Stimulated activated naive CD4-positive, alpha-beta T cell (primary cell): ENCODE data around the gene POLR2A.

Experiments
- DNase-seq, 6 experiments: peaks; one replicate each; lab custom pipeline; 2025; lab: John Stamatoyannopoulos, UW

The POLR2A gene

DNA sequence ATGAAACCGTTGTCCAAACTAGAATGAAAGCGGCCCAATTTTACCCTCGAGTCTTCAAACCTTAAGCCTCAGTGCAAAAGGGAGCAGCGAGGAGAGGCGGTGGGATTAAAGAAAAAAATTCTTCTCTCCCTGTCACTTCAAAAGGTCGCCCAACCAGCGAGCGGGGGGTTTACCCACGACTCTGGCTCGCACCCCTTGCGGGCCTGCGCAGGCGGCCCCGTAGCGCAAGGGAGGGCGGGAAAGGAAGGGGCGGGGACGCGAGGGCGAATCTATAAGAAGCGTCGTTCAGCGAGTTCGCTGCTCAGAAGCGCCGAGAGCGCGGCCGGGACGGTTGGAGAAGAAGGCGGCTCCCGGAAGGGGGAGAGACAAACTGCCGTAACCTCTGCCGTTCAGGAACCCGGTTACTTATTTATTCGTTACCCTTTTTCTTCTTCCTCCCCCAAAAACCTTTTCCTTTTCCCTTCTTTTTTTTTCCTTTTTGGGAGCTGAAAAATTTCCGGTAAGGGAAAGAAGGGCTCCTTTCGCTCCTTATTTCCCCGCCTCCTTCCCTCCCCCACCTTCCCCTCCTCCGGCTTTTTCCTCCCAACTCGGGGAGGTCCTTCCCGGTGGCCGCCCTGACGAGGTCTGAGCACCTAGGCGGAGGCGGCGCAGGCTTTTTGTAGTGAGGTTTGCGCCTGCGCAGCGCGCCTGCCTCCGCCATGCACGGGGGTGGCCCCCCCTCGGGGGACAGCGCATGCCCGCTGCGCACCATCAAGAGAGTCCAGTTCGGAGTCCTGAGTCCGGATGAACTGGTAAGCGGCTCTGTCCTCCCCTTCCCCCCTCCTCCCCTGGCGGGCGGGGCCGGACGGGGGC is at the start of gene POLR2A:
Gene POLR2A (plus strand): TSS at position 300 of the 852 bp plus-strand sequence.
- peak; percentile 96 to 100 (median 98) for DNase-seq

DNA sequence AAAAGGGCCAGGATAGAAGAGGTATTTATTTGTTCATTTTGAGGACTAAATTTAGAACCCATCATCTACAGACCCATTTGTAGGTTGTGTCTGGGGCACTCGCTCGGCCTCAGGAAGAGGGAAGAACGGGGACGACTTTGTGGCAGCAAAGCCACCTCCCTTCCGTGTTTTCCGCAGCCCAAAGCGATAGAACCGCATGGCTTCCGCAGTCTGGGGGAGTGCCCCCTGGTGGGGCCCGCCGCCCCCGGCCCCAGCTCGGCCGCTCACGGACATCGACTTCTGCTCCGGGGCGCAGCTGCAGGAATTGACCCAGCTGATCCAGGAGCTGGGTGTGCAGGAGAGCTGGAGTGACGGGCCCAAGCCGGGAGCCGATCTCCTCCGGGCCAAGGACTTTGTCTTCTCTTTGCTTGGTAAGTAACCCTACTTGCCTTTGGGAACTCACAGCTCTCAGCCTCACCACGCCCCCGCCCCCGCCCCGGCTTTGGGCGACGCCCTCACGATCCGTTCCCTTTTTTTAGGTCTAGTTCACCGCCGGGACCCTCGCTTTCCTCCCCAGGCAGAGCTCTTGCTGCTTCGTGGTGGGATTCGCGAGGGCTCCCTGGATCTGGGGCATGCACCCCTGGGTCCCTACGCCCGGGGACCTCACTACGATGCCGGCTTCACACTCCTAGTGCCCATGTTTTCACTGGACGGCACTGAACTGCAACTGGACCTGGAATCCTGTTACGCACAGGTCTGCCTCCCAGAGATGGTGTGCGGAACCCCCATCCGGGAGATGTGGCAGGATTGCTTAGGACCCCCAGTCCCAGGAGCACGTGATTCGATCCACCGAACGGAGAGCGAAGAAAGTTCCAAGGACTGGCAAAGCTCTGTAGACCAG is 48.2 kb upstream of the POLR2A start:
- DNase-seq: peak; percentile 46 to 90 (median 74)

GRCh38 chr17:7436556-7437368 is 47.4 kb upstream of the POLR2A start:
- peak; percentile 69 to 86 (median 74) for DNase-seq

DNA sequence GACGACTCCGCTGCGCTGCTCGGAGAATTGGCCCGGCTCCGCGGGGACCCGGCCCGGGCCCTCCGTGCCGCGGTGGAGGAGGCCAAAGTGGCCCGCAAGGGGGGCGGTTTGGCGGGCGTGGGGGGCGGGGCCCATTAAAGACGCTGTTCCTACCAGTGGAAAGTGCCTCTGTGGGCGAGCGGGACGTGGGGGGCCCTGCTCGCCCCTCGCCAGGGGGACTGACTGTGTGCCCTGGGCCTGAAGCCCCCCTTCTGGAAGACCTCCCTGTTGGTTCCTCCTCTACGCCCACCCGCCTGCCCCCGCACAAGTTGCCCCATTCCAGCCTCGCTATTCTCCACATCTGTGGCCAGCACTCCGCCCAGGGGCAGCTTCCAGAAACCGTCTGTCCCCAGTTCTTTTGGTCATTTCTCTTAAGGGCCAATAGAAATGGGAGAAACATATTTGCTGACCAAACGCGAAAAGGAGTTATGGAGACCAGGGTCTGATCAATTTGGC is 46.8 kb upstream of the POLR2A start:
- no peak for DNase-seq

DNA sequence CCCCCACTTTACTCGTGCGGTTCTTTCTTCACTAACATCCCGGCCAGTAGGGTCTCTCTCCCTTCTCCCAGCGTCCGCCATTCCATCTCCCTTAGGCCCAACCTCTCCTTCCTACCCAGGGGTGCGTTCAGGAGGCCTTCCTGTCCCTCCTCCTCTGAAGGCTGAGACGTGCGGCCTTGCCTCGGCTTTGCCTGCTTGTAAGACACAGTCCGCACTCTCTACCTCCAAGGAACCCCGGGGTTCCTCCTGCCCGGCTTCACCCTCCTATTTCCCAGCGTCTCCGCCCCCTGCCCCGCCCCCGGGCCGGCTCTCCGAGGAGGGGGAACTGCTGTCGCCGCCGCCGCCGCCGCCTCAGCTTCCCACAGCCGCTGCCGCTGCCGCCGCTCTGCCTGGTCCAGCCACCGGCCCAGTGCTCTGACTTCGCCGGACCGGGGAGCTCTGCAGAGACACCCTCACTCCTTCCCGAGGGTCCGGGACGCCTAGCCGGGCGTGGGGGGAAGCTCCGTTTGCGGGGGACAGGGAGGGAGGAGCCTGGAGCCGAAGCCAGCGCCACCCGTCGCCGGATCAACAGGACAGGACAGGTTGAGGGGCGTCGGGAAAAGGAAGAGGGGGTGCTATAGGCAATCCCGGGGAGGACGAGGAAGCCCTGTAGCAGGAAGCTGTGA is 46.1 kb upstream of the POLR2A start:
- DNase-seq: peak in 5 of 6 experiments; percentile 41 to 62 (median 50)

DNA sequence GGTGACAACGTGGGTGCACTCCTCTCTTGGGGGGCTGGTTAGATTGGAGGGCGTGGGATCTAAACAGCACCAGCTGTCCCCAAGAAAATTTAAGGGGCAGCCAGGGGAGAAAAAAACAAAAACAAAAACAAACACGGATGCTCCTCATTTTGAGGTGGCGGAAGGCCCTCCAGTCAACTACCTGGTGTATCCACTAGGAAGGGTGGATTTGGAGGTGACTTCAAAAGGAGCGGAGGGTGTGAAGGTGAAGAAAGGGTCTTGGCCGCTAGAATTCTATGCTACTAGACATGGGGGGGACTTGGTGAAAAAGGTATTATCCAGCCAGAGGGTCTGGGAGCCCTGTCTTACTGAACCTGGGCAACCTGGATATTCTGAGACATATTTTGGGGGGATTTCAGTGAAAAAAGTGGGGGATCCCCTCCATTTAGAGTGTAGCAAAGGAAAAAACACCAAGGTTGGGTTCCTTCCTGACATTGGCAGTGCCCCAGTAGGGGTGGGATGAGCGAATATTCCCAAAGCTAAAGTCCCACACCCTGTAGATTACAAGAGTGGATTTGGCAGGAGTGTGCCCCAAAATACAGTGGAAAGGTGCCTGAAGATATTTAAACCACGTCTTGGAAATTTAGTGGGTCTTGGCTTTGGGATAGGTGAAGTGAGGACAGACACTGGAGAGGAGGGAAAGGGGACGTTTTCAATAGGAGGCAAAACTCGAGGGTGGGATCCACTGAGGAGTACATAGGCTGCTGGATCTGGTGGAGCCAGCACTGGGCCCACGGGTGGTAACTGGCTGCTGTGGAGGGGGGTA is 45.3 kb upstream of the POLR2A start:
- peak in 1 of 6 experiments; percentile 44 for DNase-seq

DNA sequence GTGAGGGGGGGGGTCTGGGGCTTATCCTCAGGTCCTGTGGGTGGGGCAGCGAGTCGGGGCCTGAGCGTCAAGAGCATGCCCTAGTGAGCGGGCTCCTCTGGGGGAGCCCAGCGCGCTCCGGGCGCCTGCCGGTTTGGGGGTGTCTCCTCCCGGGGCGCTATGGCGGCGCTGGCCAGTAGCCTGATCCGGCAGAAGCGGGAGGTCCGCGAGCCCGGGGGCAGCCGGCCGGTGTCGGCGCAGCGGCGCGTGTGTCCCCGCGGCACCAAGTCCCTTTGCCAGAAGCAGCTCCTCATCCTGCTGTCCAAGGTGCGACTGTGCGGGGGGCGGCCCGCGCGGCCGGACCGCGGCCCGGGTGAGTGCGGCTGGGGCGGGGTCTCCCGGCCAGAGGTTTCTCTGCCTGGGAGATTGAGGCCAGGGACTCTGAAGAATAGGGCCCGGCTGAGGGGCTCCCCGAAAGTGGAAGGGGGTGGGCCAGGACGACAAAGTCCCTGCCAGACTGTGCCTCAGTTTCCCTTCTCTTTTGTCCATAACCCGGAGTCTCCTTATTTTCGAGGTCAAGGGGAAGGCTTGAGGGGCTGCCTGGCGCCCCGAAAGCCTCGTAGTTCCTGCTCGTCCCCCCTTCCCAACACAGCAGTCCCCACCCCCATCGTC is 44.6 kb upstream of the POLR2A start, which contains the start of gene FGF11:
Gene FGF11 (plus strand): TSS at position 51 of the 651 bp plus-strand sequence. CDS start 109 bp downstream, at position 160.
- DNase-seq: peak in 2 of 6 experiments; percentile 13 to 24

- peak in 4 of 6 experiments; percentile 33 to 41 (median 34) for DNase-seq
Measured at GRCh38 chr17:7440113-7440833, 43.9 kb upstream of the POLR2A start.

GRCh38 chr17:7440834-7441195 is 43.4 kb upstream of the POLR2A start:
- no peak for DNase-seq

DNA sequence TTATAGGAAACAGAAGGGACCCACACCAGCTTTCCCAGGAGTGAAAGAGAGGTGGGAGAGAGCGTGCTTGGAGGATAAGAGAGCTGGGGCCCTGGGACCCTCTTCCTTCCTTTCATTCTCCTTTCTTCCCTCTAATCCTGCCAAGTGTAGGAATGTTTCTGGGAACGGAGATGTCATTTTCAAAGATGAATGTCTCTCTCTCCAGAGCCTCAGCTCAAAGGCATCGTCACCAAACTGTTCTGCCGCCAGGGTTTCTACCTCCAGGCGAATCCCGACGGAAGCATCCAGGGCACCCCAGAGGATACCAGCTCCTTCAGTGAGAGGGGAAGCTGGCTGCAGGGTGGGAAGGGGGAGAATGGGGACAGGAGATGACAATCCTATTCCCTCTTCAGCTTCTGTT is 42.9 kb upstream of the POLR2A start:
- DNase-seq: no peak

GRCh38 chr17:7442142-7442541 is 42.0 kb upstream of the POLR2A start:
- DNase-seq: no peak

DNA sequence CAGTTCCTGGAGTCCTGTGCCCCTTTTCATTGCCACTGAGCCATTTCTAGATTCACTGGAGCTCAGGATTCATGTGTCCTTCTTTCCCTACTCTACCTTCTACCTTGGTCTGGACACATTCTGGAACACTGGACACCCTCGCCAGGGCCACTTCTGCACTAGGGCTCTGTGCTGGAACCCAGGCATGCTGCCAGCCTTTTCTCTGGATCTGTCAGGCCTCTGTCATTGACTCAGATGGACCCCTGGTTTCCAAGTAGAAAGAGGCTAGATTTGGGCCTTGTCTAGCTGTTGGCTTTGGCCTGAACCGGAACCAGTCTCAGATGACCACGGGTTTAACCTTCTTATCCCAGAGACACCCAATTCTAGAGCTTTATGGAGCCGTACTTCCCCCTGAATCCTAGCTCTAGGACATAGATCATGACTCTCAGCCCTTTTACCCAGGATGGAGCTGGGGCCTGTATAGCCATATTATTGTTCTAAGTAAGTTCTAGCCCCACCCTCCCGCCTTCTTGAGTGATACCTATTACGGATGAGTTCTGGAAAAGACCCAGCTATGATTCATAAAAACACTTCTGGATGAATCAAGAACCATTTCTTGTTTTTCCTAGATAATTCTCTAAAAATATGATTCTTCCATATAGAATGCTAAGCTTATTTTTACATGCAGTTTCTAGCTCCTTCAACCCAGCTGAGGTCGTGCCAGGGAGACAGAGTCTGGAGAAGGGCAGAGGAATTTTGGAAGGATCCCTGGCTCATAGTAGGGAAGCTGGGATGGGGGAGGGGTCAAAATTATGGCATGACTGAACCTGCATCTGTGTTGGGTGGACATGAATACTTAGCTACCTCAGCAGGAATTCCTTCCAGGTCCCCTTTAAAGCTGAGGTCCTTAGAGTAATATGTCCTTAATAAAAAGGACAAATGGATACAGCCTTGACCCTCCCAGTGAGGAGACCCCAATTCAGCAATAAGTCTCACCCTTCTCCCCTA is 40.4 kb upstream of the POLR2A start:
- DNase-seq: no peak

- DNase-seq: peak in 3 of 6 experiments; percentile 10 to 24 (median 13)
Measured at GRCh38 chr17:7444682-7445618, 39.2 kb upstream of the POLR2A start, which contains the start of gene CHRNB1. Gene CHRNB1, plus strand, starts transcription at chr17:7445061. Its CDS starts 67 bp downstream, at chr17:7445128.

DNA sequence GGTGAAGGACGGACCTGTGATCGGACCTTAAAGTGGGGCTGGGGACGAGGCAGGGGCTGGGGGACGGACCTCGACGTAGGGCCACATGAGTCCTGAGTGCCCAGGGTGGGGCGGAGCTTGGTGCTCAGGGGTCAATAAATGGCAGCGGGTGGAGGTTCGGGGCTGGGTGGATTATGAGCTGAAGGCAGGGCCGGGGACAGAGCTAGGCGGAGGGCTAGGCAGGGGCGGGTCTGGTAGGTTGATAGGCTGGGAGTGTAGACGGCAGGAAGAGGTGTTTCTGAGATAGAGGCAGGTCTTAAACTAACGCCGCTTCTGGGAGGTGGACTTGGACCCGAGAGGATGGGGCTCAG is 38.6 kb upstream of the POLR2A start:
- DNase-seq: peak in 4 of 6 experiments; percentile 21 to 39 (median 28)

DNA sequence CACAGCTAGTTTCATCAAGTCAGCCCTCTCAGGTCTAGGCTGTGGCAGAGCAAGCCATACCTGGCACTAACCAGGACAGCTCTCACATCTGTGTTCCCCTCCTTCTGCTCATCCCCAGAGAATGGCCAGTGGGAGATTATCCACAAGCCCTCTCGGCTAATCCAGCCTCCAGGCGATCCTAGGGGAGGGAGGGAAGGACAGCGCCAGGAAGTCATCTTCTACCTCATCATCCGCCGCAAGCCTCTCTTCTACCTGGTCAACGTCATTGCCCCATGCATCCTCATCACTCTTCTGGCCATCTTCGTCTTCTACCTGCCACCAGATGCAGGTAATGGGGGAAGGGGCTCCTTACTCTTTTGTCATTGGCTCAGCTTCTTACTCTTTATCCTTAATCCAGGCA is 35.7 kb upstream of the POLR2A start:
- no peak for DNase-seq

- DNase-seq: no peak
Measured at GRCh38 chr17:7459961-7460545, 24.1 kb upstream of the POLR2A start.
